PC-9 (cell line): ENCODE measurements around the gene HES5.

Experiments used
- EZH2 ChIP-seq: fragments of 200-600 bp; sonication (generic); IDR thresholded peaks from 2 replicates; pipeline ENCODE4 v1.8.0; 2017; ENCODE audit warnings: antibody characterized with exemption, low read depth
- TF ChIP-seq, protein P1 (sequence below): fragments of 200-600 bp; sonication (generic); conservative IDR thresholded peaks from 2 replicates; pipeline ENCODE4 v1.6.1; 2017; ENCODE audit warnings: mixed run types, antibody characterized with exemption, mild to moderate bottlenecking, moderate library complexity

DNA sequence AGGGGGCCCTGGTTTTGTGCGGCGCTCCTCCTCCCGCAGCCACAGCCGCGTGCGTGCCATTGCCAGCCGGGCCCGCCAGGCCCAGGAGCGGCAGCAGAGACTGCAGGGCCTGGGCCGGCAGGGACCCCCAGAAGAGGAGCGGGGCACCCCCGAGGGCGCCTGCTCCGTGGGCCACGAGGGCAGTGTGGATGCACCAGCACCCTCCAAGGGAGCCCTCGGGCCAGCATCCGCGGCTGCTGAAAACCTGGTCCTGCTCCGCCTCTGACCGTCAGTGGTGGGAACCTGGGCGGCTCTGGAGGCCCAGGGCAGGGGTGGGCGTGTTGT lies 25.2 kb downstream of the HES5 start:
- TF ChIP-seq, protein P1, sequence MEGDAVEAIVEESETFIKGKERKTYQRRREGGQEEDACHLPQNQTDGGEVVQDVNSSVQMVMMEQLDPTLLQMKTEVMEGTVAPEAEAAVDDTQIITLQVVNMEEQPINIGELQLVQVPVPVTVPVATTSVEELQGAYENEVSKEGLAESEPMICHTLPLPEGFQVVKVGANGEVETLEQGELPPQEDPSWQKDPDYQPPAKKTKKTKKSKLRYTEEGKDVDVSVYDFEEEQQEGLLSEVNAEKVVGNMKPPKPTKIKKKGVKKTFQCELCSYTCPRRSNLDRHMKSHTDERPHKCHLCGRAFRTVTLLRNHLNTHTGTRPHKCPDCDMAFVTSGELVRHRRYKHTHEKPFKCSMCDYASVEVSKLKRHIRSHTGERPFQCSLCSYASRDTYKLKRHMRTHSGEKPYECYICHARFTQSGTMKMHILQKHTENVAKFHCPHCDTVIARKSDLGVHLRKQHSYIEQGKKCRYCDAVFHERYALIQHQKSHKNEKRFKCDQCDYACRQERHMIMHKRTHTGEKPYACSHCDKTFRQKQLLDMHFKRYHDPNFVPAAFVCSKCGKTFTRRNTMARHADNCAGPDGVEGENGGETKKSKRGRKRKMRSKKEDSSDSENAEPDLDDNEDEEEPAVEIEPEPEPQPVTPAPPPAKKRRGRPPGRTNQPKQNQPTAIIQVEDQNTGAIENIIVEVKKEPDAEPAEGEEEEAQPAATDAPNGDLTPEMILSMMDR: no peak
- TF ChIP-seq EZH2: no peak
